Measurements from ENCODE around the gene TPMT. TPM values are rescaled to one million over a fixed set of nuclear protein-coding genes. Genes with fewer than 3 reads are reported as not detected.

The TPMT gene
- total RNA-seq, 1 experiment from 2014 or later: 19.8 TPM

- ChIA-PET POLR2A (ENCODE audit: unreplicated experiment) (no interaction called here), CTCF (no interaction called here)
- no TSS peak for BruUV-seq (replicated peaks)
- Histone ChIP-seq H3K4me1 (ENCODE audit: insufficient read depth, low read length) (no peaks in the 10 kb centered on the region), H3K4me3 (ENCODE audit: low read length) (no peak overlapping the region), H3K27me3 (ENCODE audit: low read length) (no peaks in the 10 kb centered on the region), H4K20me1 (ENCODE audit: low read length) (no peaks in the 10 kb centered on the region), H3K27ac (ENCODE audit: low read length) (no peak overlapping the region), H3K9me3 (ENCODE audit: low read length) (no peaks in the 10 kb centered on the region), H3K4me2 (ENCODE audit: low read length) (no peak overlapping the region), H2AFZ (ENCODE audit: low read length) (no peak overlapping the region), H3K36me3 (ENCODE audit: low read depth, low read length) (peaks cover 14% of the 10 kb centered on the region; the same call in 1 of the 2 replicates), H3K9me2 (replicated peaks; ENCODE audit: low read length) (no peaks in the 10 kb centered on the region), H3K9ac (ENCODE audit: low read length) (no peak overlapping the region), H3F3A (ENCODE audit: low read length, unreplicated experiment) (no peaks in the 10 kb centered on the region), H3K79me2 (ENCODE audit: low read length) (no peaks in the 10 kb centered on the region)
- DNase-seq (no peak), ATAC-seq (no peak)
- no peak for TF ChIP-seq EZH2phosphoT487 (IDR thresholded peaks at IDR 0.05; ENCODE audit: borderline replicate concordance, low read length)
- TF ChIP-seq CTCF (conservative IDR thresholded peaks at IDR 0.05; ENCODE audit: low read depth, low read length): no peak
- intact Hi-C loops (cut with micrococcal nuclease): no loop called here
Measured at GRCh38 chr6:18135171-18135570, 19.7 kb downstream of the TPMT start.

GRCh38 chr6:18132346-18132745 lies 22.5 kb downstream of the TPMT start:
- POLR2A ChIA-PET (ENCODE audit: unreplicated experiment): no interaction called here
- ATAC-seq: no peak

GRCh38 chr6:18126121-18126520 lies 28.8 kb downstream of the TPMT start:
- Histone ChIP-seq H3K79me2 (ENCODE audit: low read length) (peaks cover 12% of the 10 kb centered on the region), H3K4me1 (ENCODE audit: insufficient read depth, low read length) (peaks cover 14% of the 10 kb centered on the region), H3K4me3 (ENCODE audit: low read length) (no peak overlapping the region), H3K9me2 (replicated peaks; ENCODE audit: low read length) (no peaks in the 10 kb centered on the region), H3K36me3 (ENCODE audit: low read depth, low read length) (no peaks in the 10 kb centered on the region; the same call in 1 of the 2 replicates), H3K27ac (ENCODE audit: low read length) (no peak overlapping the region), H3K9me3 (ENCODE audit: low read length) (no peaks in the 10 kb centered on the region), H3K9ac (ENCODE audit: low read length) (no peak overlapping the region), H4K20me1 (ENCODE audit: low read length) (no peaks in the 10 kb centered on the region), H2AFZ (ENCODE audit: low read length) (no peak overlapping the region), H3K27me3 (ENCODE audit: low read length) (no peaks in the 10 kb centered on the region), H3K4me2 (ENCODE audit: low read length) (no peak overlapping the region), H3F3A (ENCODE audit: low read length, unreplicated experiment) (no peaks in the 10 kb centered on the region)
- no TSS peak for BruUV-seq (replicated peaks)
- intact Hi-C loops (cut with micrococcal nuclease): no loop called here
- ChIA-PET CTCF (no interaction called here), POLR2A (ENCODE audit: unreplicated experiment) (no interaction called here)
- DNase-seq: no peak
- TF ChIP-seq EZH2phosphoT487 (IDR thresholded peaks at IDR 0.05; ENCODE audit: borderline replicate concordance, low read length) (no peak), CTCF (conservative IDR thresholded peaks at IDR 0.05; ENCODE audit: low read depth, low read length) (no peak), EZH2 (IDR thresholded peaks at IDR 0.05; ENCODE audit: low read length, unreplicated experiment) (no peak)
- no peak for ATAC-seq

More at GRCh38 chr6:18132346-18132745, 22.5 kb downstream of the TPMT start:
- no peak overlapping the region for H3K4me3 ChIP-seq (ENCODE audit: low read length)
- peaks cover 3% of the 10 kb centered on the region; the same call in 1 of the 2 replicates for H3K36me3 ChIP-seq (ENCODE audit: low read depth, low read length)
- H3K9me2 ChIP-seq (replicated peaks; ENCODE audit: low read length): no peaks in the 10 kb centered on the region
- H3K79me2 ChIP-seq (ENCODE audit: low read length): no peaks in the 10 kb centered on the region
- no peak overlapping the region for H3K9ac ChIP-seq (ENCODE audit: low read length)
- no peak overlapping the region for H2AFZ ChIP-seq (ENCODE audit: low read length)
- no peaks in the 10 kb centered on the region for H3F3A ChIP-seq (ENCODE audit: low read length, unreplicated experiment)
- H3K4me2 ChIP-seq (ENCODE audit: low read length): no peak overlapping the region
- H3K4me1 ChIP-seq (ENCODE audit: insufficient read depth, low read length): no peaks in the 10 kb centered on the region
- TF ChIP-seq EZH2 (IDR thresholded peaks at IDR 0.05; ENCODE audit: low read length, unreplicated experiment) (no peak), EZH2phosphoT487 (IDR thresholded peaks at IDR 0.05; ENCODE audit: borderline replicate concordance, low read length) (no peak), CTCF (conservative IDR thresholded peaks at IDR 0.05; ENCODE audit: low read depth, low read length) (no peak)
- no TSS peak for BruUV-seq (replicated peaks)
- H3K27ac ChIP-seq (ENCODE audit: low read length): no peak overlapping the region
- DNase-seq: no peak
- no peaks in the 10 kb centered on the region for H4K20me1 ChIP-seq (ENCODE audit: low read length)
- intact Hi-C loops (cut with micrococcal nuclease): no loop called here
- no peaks in the 10 kb centered on the region for H3K9me3 ChIP-seq (ENCODE audit: low read length)
- H3K27me3 ChIP-seq (ENCODE audit: low read length): no peaks in the 10 kb centered on the region
- CTCF ChIA-PET: no interaction called here

Measured in PC-3 (cell line).